Fibroblast of the aortic adventitia (primary cell): ENCODE results near the gene CTIF. TPM values are rescaled to one million over a fixed set of nuclear protein-coding genes. Genes with fewer than 3 reads are reported as not detected.

Source experiments
- DNase-seq: peaks from one replicate; pipeline ENCODE4 v3.0.0-alpha.2; 2010; ENCODE audit warnings: low read depth
- H3K4me3 ChIP-seq: 2 replicates; pipeline ENCODE4 v1.5.1; 2011; ENCODE audit warnings: low read depth, mild to moderate bottlenecking, control low read depth, low read length, moderate library complexity
- CTCF ChIP-seq: IDR thresholded peaks from 2 replicates; pipeline ENCODE4 v1.5.1; 2011; ENCODE audit warnings: mild to moderate bottlenecking, low read length, control low read depth, inconsistent platforms; ENCODE audit not compliant: insufficient read depth
- total RNA-seq: library from RNA; depleted of rRNA; stranded (reverse); fragments of >200 nt; gene quantifications from 2 replicates; pipeline ENCODE4 v1.2.3, GENCODE V29; 2012; ENCODE audit warnings: low replicate concordance

Gene CTIF
- total RNA-seq, 1 donor, result 29.0 TPM

- no peak for TF ChIP-seq CTCF
- no peak for DNase-seq
- no peak overlapping the region for H3K4me3 ChIP-seq
Measured at GRCh38 chr18:48589797-48590519, 51.1 kb downstream of the CTIF start.

GRCh38 chr18:48590678-48591077, 51.8 kb downstream of the CTIF start:
- peak; percentile 88 for DNase-seq
- no peak for TF ChIP-seq CTCF
- H3K4me3 ChIP-seq, result no peak overlapping the region

GRCh38 chr18:48592540-48593171, 53.8 kb downstream of the CTIF start:
- H3K4me3 ChIP-seq, result no peak overlapping the region
- no peak for DNase-seq
- no peak for TF ChIP-seq CTCF

- no peak overlapping the region for H3K4me3 ChIP-seq
- DNase-seq, result no peak
- TF ChIP-seq CTCF, result no peak
Measured at GRCh38 chr18:48594471-48595094, 55.8 kb downstream of the CTIF start.

- TF ChIP-seq CTCF, result no peak
- H3K4me3 ChIP-seq, result no peak overlapping the region
- DNase-seq, result no peak
Measured at GRCh38 chr18:48595703-48596218, 56.9 kb downstream of the CTIF start.

GRCh38 chr18:48597110-48597509, 58.3 kb downstream of the CTIF start:
- DNase-seq, result no peak
- no peak overlapping the region for H3K4me3 ChIP-seq
- no peak for TF ChIP-seq CTCF
